Measurements from ENCODE around the gene CDKL1.

GRCh38 chr14:50389668-50390441, 6.8 kb downstream of the CDKL1 start:
- no peak for TF ChIP-seq POLR2A (IDR thresholded peaks at IDR 0.05; ENCODE audit: low read depth, low read length)
- TF ChIP-seq, protein P1, sequence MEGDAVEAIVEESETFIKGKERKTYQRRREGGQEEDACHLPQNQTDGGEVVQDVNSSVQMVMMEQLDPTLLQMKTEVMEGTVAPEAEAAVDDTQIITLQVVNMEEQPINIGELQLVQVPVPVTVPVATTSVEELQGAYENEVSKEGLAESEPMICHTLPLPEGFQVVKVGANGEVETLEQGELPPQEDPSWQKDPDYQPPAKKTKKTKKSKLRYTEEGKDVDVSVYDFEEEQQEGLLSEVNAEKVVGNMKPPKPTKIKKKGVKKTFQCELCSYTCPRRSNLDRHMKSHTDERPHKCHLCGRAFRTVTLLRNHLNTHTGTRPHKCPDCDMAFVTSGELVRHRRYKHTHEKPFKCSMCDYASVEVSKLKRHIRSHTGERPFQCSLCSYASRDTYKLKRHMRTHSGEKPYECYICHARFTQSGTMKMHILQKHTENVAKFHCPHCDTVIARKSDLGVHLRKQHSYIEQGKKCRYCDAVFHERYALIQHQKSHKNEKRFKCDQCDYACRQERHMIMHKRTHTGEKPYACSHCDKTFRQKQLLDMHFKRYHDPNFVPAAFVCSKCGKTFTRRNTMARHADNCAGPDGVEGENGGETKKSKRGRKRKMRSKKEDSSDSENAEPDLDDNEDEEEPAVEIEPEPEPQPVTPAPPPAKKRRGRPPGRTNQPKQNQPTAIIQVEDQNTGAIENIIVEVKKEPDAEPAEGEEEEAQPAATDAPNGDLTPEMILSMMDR (IDR thresholded peaks at IDR 0.05; ENCODE audit: extremely low read depth in 1 of 2, insufficient read depth in 1 of 2, low read depth in 1 of 2, low read length in 2 of 2), result no peak

Measured in endothelial cell of umbilical vein (primary cell).